ENCODE measurements around the gene MR1.

The MR1 gene

DNA sequence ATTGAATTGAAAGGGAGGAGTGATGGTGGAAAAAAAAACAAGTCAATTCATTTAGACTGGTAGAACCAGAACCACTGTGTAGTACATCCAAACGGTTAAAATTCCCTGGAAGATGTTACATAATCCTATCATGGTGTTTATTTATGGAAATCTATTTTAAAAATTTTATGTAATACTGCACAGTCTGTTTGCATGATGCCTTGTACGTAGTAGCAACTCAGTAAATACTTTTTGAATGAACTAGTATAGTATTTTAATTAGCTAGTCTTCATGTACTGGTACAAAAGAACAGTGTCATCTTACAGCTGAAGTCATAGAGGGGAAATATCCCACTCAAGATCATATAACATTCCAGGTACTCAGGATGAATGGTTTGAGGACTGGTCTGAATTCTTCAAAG lies 27.7 kb downstream of the MR1 start:
- Histone ChIP-seq H3K4me3 (ENCODE audit: low read depth, low read length) (no peak overlapping the region), H3K9me3 (ENCODE audit: control insufficient read depth, insufficient read depth, low read depth, low read length) (no peaks in the 10 kb centered on the region), H3K4me1 (ENCODE audit: control insufficient read depth, insufficient read depth, low read length) (no peaks in the 10 kb centered on the region), H3K36me3 (ENCODE audit: control insufficient read depth in 2 of 2, insufficient read depth in 1 of 2, low read length in 2 of 2) (no peaks in the 10 kb centered on the region), H3K27ac (ENCODE audit: extremely low read depth, low read depth, low read length) (no peak overlapping the region)
- CTCF ChIA-PET, result interaction anchor here (1.1 to 1.2 kb wide), 2 partner anchors 80 to 81 kb away, joined by 3 read pairs; no protein-coding TSS in a partner anchor
- TF ChIP-seq BCL11A (tag by site-specific recombination; IDR thresholded peaks at IDR 0.05; ENCODE audit: low read depth) (no peak), ZNF664 (tag by site-specific recombination; IDR thresholded peaks at IDR 0.05) (peak; percentile 93), ZNF521 (tag by site-specific recombination; IDR thresholded peaks at IDR 0.05) (no peak), ZNF529 (tag by site-specific recombination; IDR thresholded peaks at IDR 0.05; ENCODE audit: insufficient replicate concordance) (no peak)
- POLR2A ChIA-PET, result no interaction called here

GRCh38 chr1:181061891-181062835 lies 28.4 kb downstream of the MR1 start:
- Histone ChIP-seq H3K27ac (ENCODE audit: extremely low read depth, low read depth, low read length) (no peak overlapping the region), H3K4me1 (ENCODE audit: control insufficient read depth, insufficient read depth, low read length) (no peaks in the 10 kb centered on the region), H3K4me3 (ENCODE audit: low read depth, low read length) (no peak overlapping the region), H3K36me3 (ENCODE audit: control insufficient read depth in 2 of 2, insufficient read depth in 1 of 2, low read length in 2 of 2) (no peaks in the 10 kb centered on the region), H3K9me3 (ENCODE audit: control insufficient read depth, insufficient read depth, low read depth, low read length) (no peaks in the 10 kb centered on the region)
- ChIA-PET CTCF (interaction anchor here (0.7 to 1.2 kb wide), 4 partner anchors 22 to 81 kb away, joined by 3 read pairs; no protein-coding TSS in a partner anchor), POLR2A (no interaction called here)
- no peak for TF ChIP-seq ZIC2 (tag by site-specific recombination; IDR thresholded peaks at IDR 0.05)
- peak; percentile 27; the same call in 1 of the 2 replicates for TF ChIP-seq EGR2 (tag by site-specific recombination; IDR thresholded peaks at IDR 0.05; ENCODE audit: low read depth)
- TF ChIP-seq ZFHX2 (tag by site-specific recombination; conservative IDR thresholded peaks at IDR 0.05), result peak; percentile 39
- TF ChIP-seq ZNF544 (tag by site-specific recombination; IDR thresholded peaks at IDR 0.05), result no peak

DNA sequence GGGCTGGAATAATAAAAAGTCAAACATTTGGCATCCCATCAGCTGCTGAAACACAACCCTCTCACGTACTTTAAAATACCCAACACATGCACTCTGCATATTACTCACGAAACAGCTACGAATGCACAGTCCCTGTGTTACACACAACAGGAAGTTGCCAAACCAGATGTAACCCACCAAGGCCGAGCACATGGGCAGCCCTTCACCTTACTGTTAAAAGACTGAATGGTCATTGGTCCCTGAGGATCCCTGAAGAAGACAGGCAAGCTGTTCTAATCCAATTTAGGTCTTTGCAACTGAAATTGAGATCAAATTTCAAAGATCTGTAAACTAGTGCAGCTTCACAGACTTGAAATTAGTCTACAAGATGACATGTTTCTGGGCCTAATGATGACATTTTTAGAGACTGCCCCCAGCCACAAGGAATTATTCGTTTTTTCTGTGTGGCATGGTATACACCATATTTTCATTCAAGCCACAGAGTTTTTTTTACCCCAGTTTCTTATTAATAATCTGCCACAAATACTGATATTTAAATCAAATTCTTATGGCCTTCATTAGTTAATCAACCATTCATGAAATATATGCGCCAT lies 29.1 kb downstream of the MR1 start:
- ChIA-PET POLR2A (no interaction called here), CTCF (interaction anchor here (0.6 to 0.8 kb wide), 3 partner anchors 21 to 81 kb away, joined by 3 read pairs; no protein-coding TSS in a partner anchor)
- no peak overlapping the region for H3K4me3 ChIP-seq (ENCODE audit: low read depth, low read length)
- H3K36me3 ChIP-seq (ENCODE audit: control insufficient read depth in 2 of 2, insufficient read depth in 1 of 2, low read length in 2 of 2), result no peaks in the 10 kb centered on the region
- H3K9me3 ChIP-seq (ENCODE audit: control insufficient read depth, insufficient read depth, low read depth, low read length), result no peaks in the 10 kb centered on the region
- H3K27ac ChIP-seq (ENCODE audit: extremely low read depth, low read depth, low read length), result no peak overlapping the region
- H3K4me1 ChIP-seq (ENCODE audit: control insufficient read depth, insufficient read depth, low read length), result no peaks in the 10 kb centered on the region
- TF ChIP-seq ZNF621 (tag by site-specific recombination; IDR thresholded peaks at IDR 0.05) (no peak), ZBTB49 (tag by site-specific recombination; IDR thresholded peaks at IDR 0.05; ENCODE audit: low read depth) (no peak), TCF7L2 (IDR thresholded peaks at IDR 0.05; ENCODE audit: borderline replicate concordance, low read depth, low read length) (no peak), ZNF350 (tag by site-specific recombination; IDR thresholded peaks at IDR 0.05) (0 out of 2 replicates have a peak, but pooled peaks have one; percentile 18), ZNF266 (tag by site-specific recombination; IDR thresholded peaks at IDR 0.05; ENCODE audit: low read depth) (no peak)

- no peak overlapping the region for H3K4me3 ChIP-seq (ENCODE audit: low read depth, low read length)
- H3K4me1 ChIP-seq (ENCODE audit: control insufficient read depth, insufficient read depth, low read length), result no peaks in the 10 kb centered on the region
- ChIA-PET POLR2A (interaction anchor here (0.6 kb wide), 1 partner anchor 77 kb away, joined by 4 read pairs; no protein-coding TSS in a partner anchor), CTCF (interaction anchor here (0.6 to 0.7 kb wide), 3 partner anchors 16 to 1827 kb away, joined by 3 read pairs; no protein-coding TSS in a partner anchor)
- TF ChIP-seq ZNF114 (tag by site-specific recombination; IDR thresholded peaks at IDR 0.05) (no peak), TRIM28 (IDR thresholded peaks at IDR 0.05; ENCODE audit: borderline replicate concordance, low read length) (peak; percentile 35; the same call in 1 of the 2 replicates), KLF16 (tag by site-specific recombination; IDR thresholded peaks at IDR 0.05) (no peak), ZBTB17 (tag by site-specific recombination; IDR thresholded peaks at IDR 0.05) (peak; percentile 37; the same call in 1 of the 2 replicates), ZNF610 (tag by site-specific recombination; IDR thresholded peaks at IDR 0.05; ENCODE audit: borderline replicate concordance) (no peak), ZNF433 (tag by site-specific recombination; IDR thresholded peaks at IDR 0.05; ENCODE audit: low read depth) (no peak), ZNF521 (tag by site-specific recombination; IDR thresholded peaks at IDR 0.05) (no peak), PRDM10 (tag by site-specific recombination; IDR thresholded peaks at IDR 0.05) (no peak)
- no peak overlapping the region for H3K27ac ChIP-seq (ENCODE audit: extremely low read depth, low read depth, low read length)
- no peaks in the 10 kb centered on the region for H3K9me3 ChIP-seq (ENCODE audit: control insufficient read depth, insufficient read depth, low read depth, low read length)
- H3K36me3 ChIP-seq (ENCODE audit: control insufficient read depth in 2 of 2, insufficient read depth in 1 of 2, low read length in 2 of 2), result no peaks in the 10 kb centered on the region
These were observed 30.3 kb downstream of the MR1 start for GRCh38 chr1:181064011-181064623.

Measured in HEK293 (cell line).